Measurements from ENCODE around the gene TMPRSS9. TPM values are rescaled to one million over a fixed set of nuclear protein-coding genes. Genes with fewer than 3 reads are reported as not detected.

TMPRSS9 gene
- total RNA-seq, 1 experiment from 2014 or later, result not detected

DNA sequence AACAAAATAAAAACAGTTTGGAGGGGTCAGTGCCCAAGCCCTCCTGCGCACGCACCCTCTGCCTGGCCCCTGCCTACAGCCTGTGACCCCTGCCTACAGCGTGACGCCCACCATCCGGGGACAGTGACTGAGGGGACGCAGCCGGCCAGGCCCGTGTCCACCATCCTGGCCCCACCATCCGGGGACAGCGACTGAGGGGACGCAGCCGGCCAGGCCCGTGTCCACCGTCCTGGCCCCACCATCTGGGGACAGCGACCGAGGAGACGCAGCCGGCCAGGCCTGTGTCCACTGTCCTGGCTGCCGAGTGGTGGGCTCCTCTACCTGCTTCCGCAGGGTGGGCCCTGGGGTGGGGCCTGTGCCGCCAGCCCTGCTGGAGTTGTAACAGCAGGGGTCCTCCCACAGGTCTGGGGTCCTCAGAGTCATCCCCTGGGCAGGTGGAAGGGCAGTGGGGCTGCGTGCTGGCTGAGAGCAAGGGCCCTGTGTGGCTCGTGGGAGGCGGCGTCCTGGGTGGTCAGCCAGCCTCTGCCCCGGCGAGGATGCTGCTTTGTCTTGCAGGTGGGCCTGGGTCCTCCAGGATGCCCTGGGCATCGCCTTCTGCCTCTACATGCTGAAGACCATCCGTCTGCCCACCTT lies 17.3 kb upstream of the TMPRSS9 start:
- BruUV-seq (replicated peaks), result no TSS peak
- Histone ChIP-seq H3K36me3 (ENCODE audit: low read depth, low read length) (no peaks in the 10 kb centered on the region), H3K9ac (ENCODE audit: low read length) (no peak overlapping the region), H3K27ac (ENCODE audit: low read length) (no peak overlapping the region), H4K20me1 (ENCODE audit: low read length) (no peaks in the 10 kb centered on the region), H3K9me3 (ENCODE audit: low read length) (no peaks in the 10 kb centered on the region), H3K79me2 (ENCODE audit: low read length) (no peaks in the 10 kb centered on the region), H3K9me2 (replicated peaks; ENCODE audit: low read length) (no peaks in the 10 kb centered on the region), H3K4me2 (ENCODE audit: low read length) (no peak overlapping the region), H3K4me1 (ENCODE audit: insufficient read depth, low read length) (no peaks in the 10 kb centered on the region), H2AFZ (ENCODE audit: low read length) (no peak overlapping the region), H3K4me3 (ENCODE audit: low read length) (no peak overlapping the region), H3K27me3 (ENCODE audit: low read length) (no peaks in the 10 kb centered on the region), H3F3A (ENCODE audit: low read length, unreplicated experiment) (no peaks in the 10 kb centered on the region)
- TF ChIP-seq, protein P1, sequence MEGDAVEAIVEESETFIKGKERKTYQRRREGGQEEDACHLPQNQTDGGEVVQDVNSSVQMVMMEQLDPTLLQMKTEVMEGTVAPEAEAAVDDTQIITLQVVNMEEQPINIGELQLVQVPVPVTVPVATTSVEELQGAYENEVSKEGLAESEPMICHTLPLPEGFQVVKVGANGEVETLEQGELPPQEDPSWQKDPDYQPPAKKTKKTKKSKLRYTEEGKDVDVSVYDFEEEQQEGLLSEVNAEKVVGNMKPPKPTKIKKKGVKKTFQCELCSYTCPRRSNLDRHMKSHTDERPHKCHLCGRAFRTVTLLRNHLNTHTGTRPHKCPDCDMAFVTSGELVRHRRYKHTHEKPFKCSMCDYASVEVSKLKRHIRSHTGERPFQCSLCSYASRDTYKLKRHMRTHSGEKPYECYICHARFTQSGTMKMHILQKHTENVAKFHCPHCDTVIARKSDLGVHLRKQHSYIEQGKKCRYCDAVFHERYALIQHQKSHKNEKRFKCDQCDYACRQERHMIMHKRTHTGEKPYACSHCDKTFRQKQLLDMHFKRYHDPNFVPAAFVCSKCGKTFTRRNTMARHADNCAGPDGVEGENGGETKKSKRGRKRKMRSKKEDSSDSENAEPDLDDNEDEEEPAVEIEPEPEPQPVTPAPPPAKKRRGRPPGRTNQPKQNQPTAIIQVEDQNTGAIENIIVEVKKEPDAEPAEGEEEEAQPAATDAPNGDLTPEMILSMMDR (conservative IDR thresholded peaks at IDR 0.05; ENCODE audit: low read depth, low read length), result no peak
- no peak for TF ChIP-seq EZH2phosphoT487 (IDR thresholded peaks at IDR 0.05; ENCODE audit: borderline replicate concordance, low read length)
- no peak for TF ChIP-seq EZH2 (IDR thresholded peaks at IDR 0.05; ENCODE audit: low read length, unreplicated experiment)
- ATAC-seq (no peak), DNase-seq (no peak)
- ChIA-PET POLR2A (ENCODE audit: unreplicated experiment) (no interaction called here), CTCF (no interaction called here)
- intact Hi-C loops (cut with micrococcal nuclease), result no loop called here

DNA sequence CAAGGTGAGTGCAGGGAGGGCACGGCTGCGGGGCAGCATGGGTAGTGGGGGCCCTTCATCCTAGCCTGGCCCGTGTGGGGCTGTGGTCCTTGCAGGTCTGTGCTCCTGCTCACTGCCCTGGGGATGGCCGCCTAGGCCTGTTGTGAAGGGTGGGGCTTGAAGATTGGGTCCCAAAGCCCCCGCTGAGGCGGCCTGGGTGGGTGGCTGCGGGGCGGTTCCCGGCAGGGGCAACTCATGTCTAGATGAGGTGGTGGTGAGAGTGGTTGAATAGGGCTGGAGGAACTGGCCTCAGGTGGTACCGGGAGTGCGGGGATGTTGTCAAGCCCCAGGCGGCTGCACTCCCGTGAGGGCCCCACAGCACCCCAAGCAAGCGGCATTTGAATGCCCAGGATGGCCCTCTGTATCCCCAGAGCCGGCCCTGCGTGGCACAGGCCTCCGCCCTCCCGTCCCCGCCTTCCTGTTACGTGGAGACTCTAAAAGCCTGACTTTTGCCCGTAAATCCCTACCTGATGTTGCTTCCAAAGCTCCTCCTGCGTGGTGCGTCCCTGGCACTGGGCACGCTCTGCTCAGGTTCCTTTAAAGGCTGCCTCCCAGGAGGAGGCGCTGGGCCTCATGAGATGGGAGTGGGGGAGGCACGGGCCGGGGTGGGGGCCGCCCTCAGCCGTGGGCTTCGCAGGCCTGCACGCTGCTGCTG lies 16.6 kb upstream of the TMPRSS9 start:
- Histone ChIP-seq H3K4me3 (ENCODE audit: low read length) (no peak overlapping the region), H2AFZ (ENCODE audit: low read length) (no peak overlapping the region), H3F3A (ENCODE audit: low read length, unreplicated experiment) (no peaks in the 10 kb centered on the region), H3K9ac (ENCODE audit: low read length) (no peak overlapping the region), H3K79me2 (ENCODE audit: low read length) (no peaks in the 10 kb centered on the region), H3K4me2 (ENCODE audit: low read length) (no peak overlapping the region), H3K27me3 (ENCODE audit: low read length) (no peaks in the 10 kb centered on the region), H3K9me3 (ENCODE audit: low read length) (no peaks in the 10 kb centered on the region), H3K27ac (ENCODE audit: low read length) (no peak overlapping the region), H3K36me3 (ENCODE audit: low read depth, low read length) (no peaks in the 10 kb centered on the region), H3K4me1 (ENCODE audit: insufficient read depth, low read length) (no peaks in the 10 kb centered on the region), H4K20me1 (ENCODE audit: low read length) (no peaks in the 10 kb centered on the region), H3K9me2 (replicated peaks; ENCODE audit: low read length) (no peaks in the 10 kb centered on the region)
- DNase-seq, result no peak
- no peak for ATAC-seq
- no TSS peak for BruUV-seq (replicated peaks)
- intact Hi-C loops (cut with micrococcal nuclease), result no loop called here
- POLR2A ChIA-PET (ENCODE audit: unreplicated experiment), result no interaction called here
- CTCF ChIA-PET, result no interaction called here
- TF ChIP-seq, protein P1 (conservative IDR thresholded peaks at IDR 0.05; ENCODE audit: low read depth, low read length), result no peak
- TF ChIP-seq EZH2 (IDR thresholded peaks at IDR 0.05; ENCODE audit: low read length, unreplicated experiment), result no peak
- no peak for TF ChIP-seq EZH2phosphoT487 (IDR thresholded peaks at IDR 0.05; ENCODE audit: borderline replicate concordance, low read length)

DNA sequence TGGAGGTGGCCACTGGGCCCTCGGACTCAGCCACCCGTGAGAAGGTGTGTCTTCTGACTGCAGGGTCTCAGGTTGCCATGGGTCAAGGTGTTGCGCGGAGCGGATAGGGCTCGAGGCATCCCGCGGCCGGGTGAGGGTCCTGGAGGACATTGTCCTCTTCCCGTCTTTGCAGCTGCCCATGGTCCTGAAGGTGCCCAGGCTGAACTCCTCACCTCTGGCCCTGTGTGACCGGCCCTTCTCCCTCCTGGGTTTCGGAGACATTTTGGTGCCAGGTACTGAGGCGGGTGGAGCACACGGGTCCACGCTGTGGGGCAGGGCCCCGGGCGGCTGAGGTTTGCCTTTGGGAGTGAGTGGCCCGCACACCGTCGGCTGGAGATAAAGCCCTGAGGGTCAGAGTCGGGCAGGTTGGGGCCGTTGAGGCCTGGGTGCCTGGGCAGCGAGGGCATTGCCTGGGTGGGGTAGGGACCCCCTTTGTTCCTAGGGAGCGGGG lies 15.6 kb upstream of the TMPRSS9 start:
- no peak overlapping the region for H3K9ac ChIP-seq (ENCODE audit: low read length)
- BruUV-seq (replicated peaks), result no TSS peak
- ChIA-PET POLR2A (ENCODE audit: unreplicated experiment) (no interaction called here), CTCF (no interaction called here)
- H3F3A ChIP-seq (ENCODE audit: low read length, unreplicated experiment), result no peaks in the 10 kb centered on the region
- DNase-seq, result no peak
- ATAC-seq, result no peak
- intact Hi-C loops (cut with micrococcal nuclease), result no loop called here
- H3K79me2 ChIP-seq (ENCODE audit: low read length), result no peaks in the 10 kb centered on the region
- no peaks in the 10 kb centered on the region for H3K9me3 ChIP-seq (ENCODE audit: low read length)
- H3K36me3 ChIP-seq (ENCODE audit: low read depth, low read length), result no peaks in the 10 kb centered on the region
- no peak overlapping the region for H2AFZ ChIP-seq (ENCODE audit: low read length)
- H3K27ac ChIP-seq (ENCODE audit: low read length), result no peak overlapping the region
- H4K20me1 ChIP-seq (ENCODE audit: low read length), result no peaks in the 10 kb centered on the region
- H3K4me3 ChIP-seq (ENCODE audit: low read length), result no peak overlapping the region
- H3K27me3 ChIP-seq (ENCODE audit: low read length), result no peaks in the 10 kb centered on the region
- H3K4me2 ChIP-seq (ENCODE audit: low read length), result no peak overlapping the region
- no peak for TF ChIP-seq EZH2 (IDR thresholded peaks at IDR 0.05; ENCODE audit: low read length, unreplicated experiment)
- no peak for TF ChIP-seq EZH2phosphoT487 (IDR thresholded peaks at IDR 0.05; ENCODE audit: borderline replicate concordance, low read length)
- TF ChIP-seq, protein P1 (conservative IDR thresholded peaks at IDR 0.05; ENCODE audit: low read depth, low read length), result no peak
- no peaks in the 10 kb centered on the region for H3K4me1 ChIP-seq (ENCODE audit: insufficient read depth, low read length)
- no peaks in the 10 kb centered on the region for H3K9me2 ChIP-seq (replicated peaks; ENCODE audit: low read length)

Data from PC-3 (cell line).